GM18868 (cell line): ENCODE data around the gene UGT1A6.
"Not testable (repeated sequence)": the region's sequence is repeated elsewhere in the genome, so short reads cannot be mapped to it uniquely, and the experiment has no call there.

Experiments used
- ATAC-seq: cut with Tn5 transposase; IDR thresholded peaks from one replicate; pipeline ENCODE4 v1.9.1; 2021; ENCODE audit warnings: mild to moderate bottlenecking, moderate library complexity; ENCODE audit not compliant: unreplicated experiment

UGT1A6 gene

DNA sequence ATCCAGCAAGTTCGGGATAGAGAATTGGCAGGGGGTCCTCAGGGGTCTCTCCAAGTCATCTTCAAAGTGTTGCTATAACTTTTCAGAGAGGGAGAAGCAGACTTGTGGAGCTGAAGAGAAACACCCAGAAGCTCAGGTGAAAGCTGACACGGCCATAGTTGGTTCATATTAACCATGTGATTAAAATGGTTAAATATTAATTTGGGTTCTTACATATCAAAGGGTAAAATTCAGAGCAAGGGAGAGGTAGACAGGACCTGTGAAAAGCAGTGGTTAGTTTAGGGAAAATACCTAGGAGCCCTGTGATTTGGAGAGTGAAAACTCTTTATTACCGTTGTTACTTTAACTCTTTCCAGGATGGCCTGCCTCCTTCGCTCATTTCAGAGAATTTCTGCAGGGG, at the start of gene UGT1A6:
Gene UGT1A6, plus strand, starts transcription at position 243 of the 400 bp plus-strand sequence. Its CDS starts 115 bp downstream, at position 358.
- no peak for ATAC-seq

DNA sequence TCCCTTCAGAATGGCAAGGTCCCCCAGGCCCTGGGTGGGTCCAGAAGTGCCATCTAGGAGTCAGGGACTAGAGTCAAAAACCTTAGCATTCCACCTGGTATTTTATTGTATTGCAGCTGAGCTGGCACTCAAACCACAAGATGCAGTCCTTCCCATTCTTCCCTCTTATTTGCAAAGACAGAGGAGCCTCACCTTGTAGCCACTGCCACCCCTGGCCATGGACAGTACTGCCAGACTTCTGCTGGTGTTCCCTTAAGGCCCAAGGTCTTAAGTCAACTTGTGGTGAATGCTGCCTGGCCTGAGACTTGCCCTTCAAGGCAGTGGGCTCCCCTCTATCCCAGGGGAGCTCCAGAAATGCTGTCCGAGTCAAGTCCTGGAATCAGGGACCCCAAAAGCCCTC, 49.6 kb upstream of the UGT1A6 start:
- no peak for ATAC-seq

- not testable (repeated sequence) for ATAC-seq
These were observed 46.7 kb upstream of the UGT1A6 start for GRCh38 chr2:233646033-233646432.

DNA sequence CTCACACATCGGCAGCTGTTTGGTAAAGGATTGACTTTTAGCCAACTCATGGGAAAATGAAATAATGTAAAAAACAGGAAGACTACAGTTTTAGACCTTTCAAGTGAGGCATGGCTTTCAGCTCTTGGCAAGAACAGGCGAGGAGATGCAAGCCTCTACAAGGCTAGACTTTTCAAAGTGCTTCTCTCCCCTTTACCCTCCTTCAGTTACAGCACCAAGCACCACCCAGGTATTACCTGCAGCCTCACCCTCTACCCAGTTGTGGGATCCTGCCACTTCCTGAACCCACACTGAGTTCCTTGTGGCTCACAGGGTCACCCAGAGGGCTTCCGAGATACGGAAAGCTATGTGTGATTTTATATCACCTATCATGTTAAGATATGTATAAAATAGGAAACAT, 41.7 kb upstream of the UGT1A6 start:
- ATAC-seq, result no peak

DNA sequence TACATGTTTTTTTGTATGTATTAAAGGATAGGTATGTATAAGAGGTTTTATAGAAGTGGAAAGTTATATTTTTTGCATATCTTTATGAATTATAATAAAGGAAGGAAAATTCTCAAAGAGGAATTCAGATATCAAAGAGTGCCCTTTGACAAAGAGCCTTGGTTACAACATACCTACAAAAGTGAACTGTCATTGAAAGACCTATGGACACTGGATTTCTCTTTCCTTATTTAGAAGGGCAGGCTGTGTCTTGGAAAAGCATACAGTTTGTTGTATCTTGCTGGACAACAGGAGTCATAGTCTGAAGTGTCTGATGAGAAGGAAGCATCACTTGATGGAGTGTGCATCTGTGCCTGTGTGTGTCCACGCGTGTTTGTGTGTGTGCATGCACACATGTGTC, 41.3 kb upstream of the UGT1A6 start:
- ATAC-seq, result no peak

- no peak for ATAC-seq
These were observed 38.2 kb upstream of the UGT1A6 start for GRCh38 chr2:233654501-233654900.

- no peak for ATAC-seq
These were observed 37.6 kb upstream of the UGT1A6 start for GRCh38 chr2:233655043-233655442.

- ATAC-seq, result not testable (repeated sequence)
These were observed 36.7 kb upstream of the UGT1A6 start for GRCh38 chr2:233655943-233656342.

GRCh38 chr2:233656443-233656842, 36.2 kb upstream of the UGT1A6 start:
- no peak for ATAC-seq

GRCh38 chr2:233658610-233659009, 34.1 kb upstream of the UGT1A6 start:
- ATAC-seq, result no peak

DNA sequence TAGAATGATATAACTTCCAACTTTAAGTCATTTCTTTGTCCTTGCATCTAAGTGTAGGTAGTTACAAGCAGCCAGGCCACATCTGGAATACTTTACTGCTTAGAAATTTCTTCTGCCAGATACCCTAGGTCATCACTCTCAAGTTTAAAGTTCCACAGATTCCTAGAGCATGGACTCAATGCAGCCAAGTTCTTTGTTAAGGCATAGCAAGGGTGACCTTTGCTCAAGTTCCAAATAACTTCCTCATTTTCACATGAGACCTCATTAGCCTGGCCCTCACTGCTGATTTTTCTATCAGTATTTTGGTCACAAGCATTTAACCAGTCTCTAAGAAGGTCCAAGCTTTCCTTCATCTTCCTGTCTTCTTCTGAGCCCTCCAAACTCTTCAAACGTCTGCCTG, 28.8 kb upstream of the UGT1A6 start:
- no peak for ATAC-seq

DNA sequence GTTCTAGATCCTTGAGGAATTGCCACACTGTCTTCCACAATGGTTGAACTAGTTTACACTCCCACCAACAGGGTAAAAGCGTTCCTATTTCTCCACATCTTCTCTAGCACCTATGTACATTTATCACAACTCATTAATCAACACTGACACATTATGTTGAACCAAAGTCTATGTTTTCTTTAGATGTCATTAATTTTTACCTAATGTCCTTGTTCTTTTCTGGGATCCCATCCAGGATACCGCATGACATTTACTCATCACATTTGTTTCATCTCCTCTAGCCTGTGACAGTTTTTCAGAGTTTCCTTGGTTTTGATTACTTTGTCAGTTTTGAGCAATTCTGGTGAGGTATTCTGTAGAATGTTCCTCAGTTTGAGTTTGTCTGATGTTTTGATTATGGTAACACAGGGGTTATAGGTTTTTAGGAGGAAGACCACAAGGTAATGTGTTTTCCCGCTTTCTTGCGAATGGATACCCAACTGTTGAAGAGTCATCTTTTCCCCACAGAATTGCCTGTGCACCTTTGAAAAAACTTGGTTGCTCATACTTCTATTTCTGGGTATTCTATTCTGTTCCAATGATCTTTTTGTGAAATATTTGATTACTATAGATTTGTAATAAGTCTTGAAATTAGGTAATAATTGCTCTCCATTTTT, 24.0 kb upstream of the UGT1A6 start:
- no peak for ATAC-seq

- no peak for ATAC-seq
These were observed 21.2 kb upstream of the UGT1A6 start, which contains the start of gene UGT1A9 for GRCh38 chr2:233671290-233672161. UGT1A9 (plus strand) TSS chr2:233671898; CDS start chr2:233671935, 37 bp downstream.

- ATAC-seq, result no peak
These were observed 19.8 kb upstream of the UGT1A6 start for GRCh38 chr2:233672886-233673285.

- no peak for ATAC-seq
These were observed 18.8 kb upstream of the UGT1A6 start for GRCh38 chr2:233673896-233674295.

DNA sequence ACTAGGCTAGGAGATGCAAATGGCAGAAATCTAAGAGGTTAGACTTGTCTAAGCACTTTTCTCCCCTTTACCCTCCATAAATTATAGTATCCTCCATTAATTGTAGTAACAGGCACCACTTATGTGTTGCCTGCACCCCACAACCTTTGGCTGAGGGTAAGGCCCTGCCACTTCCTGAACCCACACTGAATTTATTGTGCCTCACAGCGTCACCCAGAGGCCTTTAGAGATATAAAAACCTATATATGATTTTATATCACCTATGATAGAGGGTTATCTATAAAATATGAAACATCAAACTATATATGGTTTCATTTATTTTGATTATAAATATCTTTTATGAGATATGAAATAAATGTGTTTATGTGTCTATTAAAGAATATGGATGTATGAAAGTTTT, 18.4 kb upstream of the UGT1A6 start:
- ATAC-seq, result no peak

- ATAC-seq, result no peak
These were observed 17.7 kb upstream of the UGT1A6 start for GRCh38 chr2:233674995-233675394.

DNA sequence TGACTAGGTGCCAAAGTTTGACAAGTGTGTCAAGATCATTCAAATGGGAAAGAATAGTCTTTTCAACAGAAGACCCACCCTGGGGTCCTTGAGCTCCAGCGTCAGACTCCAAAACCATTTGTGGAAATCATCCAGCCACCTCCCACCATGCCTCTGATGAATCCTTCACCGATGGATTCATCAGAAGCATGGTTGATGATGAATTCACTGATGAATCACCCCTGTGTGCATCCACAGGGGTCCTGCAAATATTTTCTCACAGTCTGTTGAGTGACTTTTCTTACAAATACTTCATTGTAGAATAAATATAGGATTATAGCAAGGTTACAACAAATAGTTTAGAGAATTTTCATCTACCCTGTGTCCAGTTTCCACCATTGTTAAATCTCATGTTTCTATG, 16.6 kb upstream of the UGT1A6 start:
- no peak for ATAC-seq

DNA sequence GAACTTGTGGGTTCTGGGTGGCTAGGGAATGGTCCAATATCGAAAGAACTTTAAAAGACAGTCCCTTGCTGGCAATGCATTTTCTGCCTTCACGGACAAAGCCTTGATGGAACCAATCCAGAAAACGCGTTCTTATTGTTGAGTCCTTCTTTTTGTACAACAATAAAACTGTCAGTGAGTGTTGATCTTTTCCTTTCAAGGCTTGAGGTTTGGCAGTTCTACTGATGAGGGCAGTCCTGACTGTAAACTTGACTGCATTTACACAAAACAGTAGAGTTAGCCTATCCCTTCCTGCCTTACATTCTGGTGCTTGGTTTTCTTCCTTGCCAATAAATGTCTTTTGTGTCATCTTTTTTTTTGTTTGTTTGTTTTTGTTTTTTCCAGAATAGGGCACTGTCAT, 13.5 kb upstream of the UGT1A6 start:
- ATAC-seq, result no peak

DNA sequence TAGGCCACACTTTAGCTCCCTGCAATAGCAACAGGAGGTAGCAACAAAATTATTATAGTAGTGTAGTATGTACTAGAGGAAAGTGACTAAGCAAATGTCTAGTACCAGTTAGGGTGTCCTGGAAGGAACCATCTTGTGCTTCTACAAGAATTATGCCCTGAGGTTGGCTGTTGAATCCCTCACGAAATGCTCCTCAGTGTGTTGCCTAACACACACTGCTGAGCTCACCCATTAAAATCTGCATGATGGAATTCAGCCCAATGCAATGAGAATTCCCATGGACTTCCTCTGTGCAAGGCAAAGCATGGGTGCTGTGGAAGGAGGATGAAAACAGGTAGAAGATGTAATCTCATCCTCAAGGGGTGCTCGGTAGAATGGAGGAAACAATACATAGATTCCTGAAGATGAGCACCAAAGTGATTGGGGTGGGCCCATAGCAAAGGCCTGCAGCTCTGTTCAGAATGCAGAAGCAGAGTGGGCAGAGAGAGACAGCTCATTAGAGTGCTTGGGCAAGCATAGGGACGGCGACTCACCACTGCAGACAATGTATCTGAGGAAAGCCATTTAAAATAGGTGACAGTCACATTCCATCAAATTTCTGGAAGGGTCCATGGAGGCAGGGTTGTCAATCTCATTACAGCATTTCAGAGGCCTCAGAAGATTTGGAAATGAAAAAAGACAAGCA, 12.2 kb upstream of the UGT1A6 start:
- no peak for ATAC-seq

GRCh38 chr2:233681521-233682099, 11.1 kb upstream of the UGT1A6 start, which contains the start of gene UGT1A7:
UGT1A7 (plus strand) TSS chr2:233681901; CDS start chr2:233681938, 37 bp downstream.
- ATAC-seq, result no peak
